Measurements from ENCODE around the gene XRCC2. TPM values are rescaled to one million over a fixed set of nuclear protein-coding genes. Genes with fewer than 3 reads are reported as not detected.
A peak's percentile ranks its signal among the peaks of the same experiment; 100 is the strongest.
"Not testable (repeated sequence)": the region's sequence is repeated elsewhere in the genome, so short reads cannot be mapped to it uniquely, and the experiment has no call there.

XRCC2 gene
- total and polyA plus RNA-seq, 2 experiments from 2014 or later = 3.4 to 4.1 TPM

DNA sequence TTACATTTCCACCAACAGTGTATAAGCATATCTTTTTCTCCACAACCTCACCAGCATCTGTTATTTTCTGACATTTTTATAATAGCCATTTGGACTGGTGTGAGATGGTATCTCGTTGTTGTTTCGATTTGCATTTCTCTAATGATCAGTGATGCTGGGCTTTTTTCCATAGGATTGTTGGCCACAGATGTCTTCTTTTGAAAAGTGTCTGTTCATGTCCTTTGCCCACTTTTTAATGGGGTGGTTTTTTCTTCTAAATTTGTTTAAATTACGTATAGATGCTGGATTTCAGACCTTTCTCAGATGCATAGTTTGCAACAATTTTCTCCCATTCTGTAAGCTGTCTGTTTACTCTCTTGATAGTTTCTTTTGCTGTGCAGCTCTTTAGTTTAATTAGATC, 28.9 kb downstream of the XRCC2 start:
- TF ChIP-seq, protein P1, sequence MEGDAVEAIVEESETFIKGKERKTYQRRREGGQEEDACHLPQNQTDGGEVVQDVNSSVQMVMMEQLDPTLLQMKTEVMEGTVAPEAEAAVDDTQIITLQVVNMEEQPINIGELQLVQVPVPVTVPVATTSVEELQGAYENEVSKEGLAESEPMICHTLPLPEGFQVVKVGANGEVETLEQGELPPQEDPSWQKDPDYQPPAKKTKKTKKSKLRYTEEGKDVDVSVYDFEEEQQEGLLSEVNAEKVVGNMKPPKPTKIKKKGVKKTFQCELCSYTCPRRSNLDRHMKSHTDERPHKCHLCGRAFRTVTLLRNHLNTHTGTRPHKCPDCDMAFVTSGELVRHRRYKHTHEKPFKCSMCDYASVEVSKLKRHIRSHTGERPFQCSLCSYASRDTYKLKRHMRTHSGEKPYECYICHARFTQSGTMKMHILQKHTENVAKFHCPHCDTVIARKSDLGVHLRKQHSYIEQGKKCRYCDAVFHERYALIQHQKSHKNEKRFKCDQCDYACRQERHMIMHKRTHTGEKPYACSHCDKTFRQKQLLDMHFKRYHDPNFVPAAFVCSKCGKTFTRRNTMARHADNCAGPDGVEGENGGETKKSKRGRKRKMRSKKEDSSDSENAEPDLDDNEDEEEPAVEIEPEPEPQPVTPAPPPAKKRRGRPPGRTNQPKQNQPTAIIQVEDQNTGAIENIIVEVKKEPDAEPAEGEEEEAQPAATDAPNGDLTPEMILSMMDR (IDR thresholded peaks at IDR 0.05; ENCODE audit: low read depth, low read length) = no peak
- no peak for DNase-seq (ENCODE audit: low read depth in 1 of 2, low spot score in 1 of 2)
- no peaks in the 10 kb centered on the region for H3K9me3 ChIP-seq (ENCODE audit: low read depth)
- H3K36me3 ChIP-seq = no peaks in the 10 kb centered on the region
- H3K27me3 ChIP-seq = no peaks in the 10 kb centered on the region
- no peak overlapping the region for H3K27ac ChIP-seq
- no peaks in the 10 kb centered on the region for H3K4me1 ChIP-seq (ENCODE audit: low read depth)
- no peak overlapping the region for H3K4me3 ChIP-seq

DNA sequence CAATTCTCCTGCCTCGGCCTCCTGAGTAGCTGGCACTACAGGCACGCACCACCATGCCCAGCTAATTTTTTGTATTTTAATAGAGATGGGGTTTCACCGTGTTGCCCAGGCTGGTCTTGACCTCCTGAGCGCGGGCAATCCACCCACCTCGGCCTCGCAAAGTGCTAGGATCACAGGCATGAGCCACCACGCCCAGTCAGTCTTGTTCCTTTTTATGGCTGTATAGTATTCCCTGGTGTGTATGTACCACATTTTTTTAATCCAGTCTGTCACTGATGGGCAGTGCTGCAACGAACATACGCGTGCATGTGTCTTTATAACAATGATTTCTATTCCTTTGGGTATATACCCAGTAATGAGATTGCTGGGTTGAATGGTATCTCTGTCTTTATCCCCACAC, 29.4 kb downstream of the XRCC2 start:
- DNase-seq (ENCODE audit: low read depth in 1 of 2, low spot score in 1 of 2); H3K4me1 ChIP-seq (ENCODE audit: low read depth); H3K36me3 ChIP-seq; H3K4me3 ChIP-seq; H3K9me3 ChIP-seq (ENCODE audit: low read depth); H3K27me3 ChIP-seq; H3K27ac ChIP-seq: not testable (repeated sequence)

DNA sequence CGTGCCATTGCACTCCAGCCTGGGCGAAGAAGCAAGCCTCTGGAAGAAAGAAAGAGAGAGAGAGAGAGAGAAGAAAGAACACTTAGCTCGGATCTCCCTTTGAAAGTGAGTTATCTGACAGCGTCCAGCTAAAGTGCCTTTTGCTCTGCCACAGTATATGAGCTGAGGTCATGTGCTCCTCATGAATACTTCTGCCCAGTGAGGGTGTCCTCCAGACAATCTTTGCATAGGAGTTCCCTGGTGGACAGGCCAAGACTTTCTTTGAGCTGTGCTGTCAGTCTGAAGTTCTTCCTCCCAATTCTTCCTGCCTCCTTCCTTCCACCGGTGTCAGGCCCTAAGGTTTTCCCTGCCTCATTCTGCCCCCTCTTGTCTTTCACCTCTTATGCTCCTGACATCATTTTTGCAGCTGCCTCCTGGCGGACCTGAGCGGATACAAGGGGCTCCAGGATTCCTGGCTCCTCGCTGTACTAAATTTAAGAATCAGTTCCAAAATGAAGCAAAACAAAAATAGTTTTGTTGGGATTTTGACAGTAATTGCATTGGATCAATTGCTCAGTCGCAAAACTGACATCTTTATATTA, 31.9 kb downstream of the XRCC2 start:
- no peak overlapping the region for H3K4me3 ChIP-seq
- H3K9me3 ChIP-seq (ENCODE audit: low read depth) = no peaks in the 10 kb centered on the region
- TF ChIP-seq, protein P1 (IDR thresholded peaks at IDR 0.05; ENCODE audit: low read depth, low read length) = no peak
- no peaks in the 10 kb centered on the region for H3K4me1 ChIP-seq (ENCODE audit: low read depth)
- H3K36me3 ChIP-seq = no peaks in the 10 kb centered on the region
- H3K27ac ChIP-seq = no peak overlapping the region
- peak in 1 of 2 donors; percentile 9 for DNase-seq (ENCODE audit: low read depth in 1 of 2, low spot score in 1 of 2)
- H3K27me3 ChIP-seq = no peaks in the 10 kb centered on the region

DNA sequence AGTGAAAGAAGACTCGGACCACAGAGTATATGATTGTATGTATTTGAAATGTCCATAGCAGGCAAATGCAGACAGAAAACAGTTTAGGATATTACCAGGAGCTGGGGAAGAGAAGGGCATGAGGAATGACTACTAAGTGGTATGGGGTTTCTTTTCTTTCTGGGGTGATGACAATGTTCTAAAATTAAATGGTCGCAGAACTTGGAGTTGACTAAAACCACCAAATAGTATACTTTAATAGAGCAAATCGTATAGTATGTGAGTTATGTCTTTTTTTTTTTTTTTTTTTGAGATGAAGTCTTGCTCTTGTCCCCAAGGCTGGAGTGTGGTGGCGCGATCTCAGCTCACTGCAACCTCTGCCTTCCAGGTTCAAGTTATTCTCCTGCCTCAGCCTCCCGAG, 34.6 kb downstream of the XRCC2 start:
- Histone ChIP-seq H3K9me3 (ENCODE audit: low read depth) (no peaks in the 10 kb centered on the region), H3K27ac (no peak overlapping the region), H3K4me3 (no peak overlapping the region), H3K36me3 (no peaks in the 10 kb centered on the region), H3K27me3 (no peaks in the 10 kb centered on the region), H3K4me1 (ENCODE audit: low read depth) (no peaks in the 10 kb centered on the region)
- DNase-seq (ENCODE audit: low read depth in 1 of 2, low spot score in 1 of 2) = no peak
- TF ChIP-seq, protein P1 (IDR thresholded peaks at IDR 0.05; ENCODE audit: low read depth, low read length) = no peak

DNA sequence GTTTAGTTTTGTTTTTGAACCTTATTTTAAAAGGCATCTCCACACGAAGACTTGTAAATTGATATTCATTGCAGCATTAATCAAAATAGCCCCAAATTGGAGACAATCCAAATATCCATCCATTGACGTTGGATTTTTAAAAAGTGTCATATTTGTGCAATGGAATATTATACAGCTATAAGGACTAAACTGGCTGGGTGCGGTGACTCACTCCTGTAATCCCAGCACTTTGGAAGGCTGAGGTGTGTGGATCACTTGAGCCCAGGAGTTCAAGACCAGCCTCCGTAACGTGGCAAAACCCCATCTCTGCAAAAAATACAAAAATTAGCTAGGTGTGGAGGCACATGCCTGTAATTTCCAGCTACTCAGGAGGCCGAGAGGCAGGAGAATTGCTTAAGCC, 35.1 kb downstream of the XRCC2 start:
- H3K27ac ChIP-seq = no peak overlapping the region
- H3K4me1 ChIP-seq (ENCODE audit: low read depth) = no peaks in the 10 kb centered on the region
- H3K4me3 ChIP-seq = no peak overlapping the region
- TF ChIP-seq, protein P1 (IDR thresholded peaks at IDR 0.05; ENCODE audit: low read depth, low read length) = no peak
- no peaks in the 10 kb centered on the region for H3K9me3 ChIP-seq (ENCODE audit: low read depth)
- no peaks in the 10 kb centered on the region for H3K36me3 ChIP-seq
- H3K27me3 ChIP-seq = no peaks in the 10 kb centered on the region
- DNase-seq (ENCODE audit: low read depth in 1 of 2, low spot score in 1 of 2) = no peak

DNA sequence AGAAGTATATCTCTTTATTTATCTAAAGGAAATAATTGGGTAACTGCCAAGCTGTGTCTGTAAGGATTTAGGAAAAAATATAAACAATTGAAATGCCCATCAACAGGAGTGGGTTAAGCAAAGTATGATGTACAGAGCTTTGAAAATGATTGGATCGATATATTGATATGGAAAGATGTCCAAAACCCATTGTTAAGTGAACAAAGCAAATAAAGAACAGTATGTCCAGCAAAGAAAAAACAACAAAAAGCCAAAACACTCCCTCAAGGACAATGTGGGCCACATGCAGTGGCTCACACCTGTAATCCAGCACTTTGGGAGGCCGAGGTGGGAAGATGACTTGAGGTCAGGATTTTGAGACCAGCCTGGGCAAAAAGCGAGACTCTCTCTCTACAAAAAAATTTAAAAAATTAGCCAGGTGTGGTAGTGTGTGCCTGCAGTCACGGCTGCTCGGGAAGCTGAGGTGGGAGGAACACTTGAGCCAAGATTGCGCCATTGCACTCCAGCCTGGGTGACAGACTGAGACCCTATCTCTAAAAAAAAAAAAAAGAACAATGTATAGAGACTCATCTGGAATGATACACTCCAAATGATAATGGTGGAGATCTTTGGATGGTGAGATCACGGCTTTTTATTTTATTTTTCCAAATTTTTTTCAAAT, 37.9 kb downstream of the XRCC2 start:
- TF ChIP-seq, protein P1 (IDR thresholded peaks at IDR 0.05; ENCODE audit: low read depth, low read length) = no peak
- H3K27me3 ChIP-seq = no peaks in the 10 kb centered on the region
- no peaks in the 10 kb centered on the region for H3K36me3 ChIP-seq
- DNase-seq (ENCODE audit: low read depth in 1 of 2, low spot score in 1 of 2) = no peak
- H3K27ac ChIP-seq = no peak overlapping the region
- no peaks in the 10 kb centered on the region for H3K9me3 ChIP-seq (ENCODE audit: low read depth)
- H3K4me1 ChIP-seq (ENCODE audit: low read depth) = no peaks in the 10 kb centered on the region
- no peak overlapping the region for H3K4me3 ChIP-seq

Data from cardiac muscle cell (in vitro differentiated cells and primary cell).